Activated T-helper 9 cell treated with anti-CD3 and anti-CD28 coated beads, Interleukin-2, amount 50 U/mL, for 16 hours (primary cell): ENCODE results near the gene ZFP91.

Source experiments
- DNase-seq: peaks from one replicate; pipeline ENCODE4 v3.0.0-alpha.2; 2020; ENCODE audit warnings: low read depth

Gene ZFP91

DNA sequence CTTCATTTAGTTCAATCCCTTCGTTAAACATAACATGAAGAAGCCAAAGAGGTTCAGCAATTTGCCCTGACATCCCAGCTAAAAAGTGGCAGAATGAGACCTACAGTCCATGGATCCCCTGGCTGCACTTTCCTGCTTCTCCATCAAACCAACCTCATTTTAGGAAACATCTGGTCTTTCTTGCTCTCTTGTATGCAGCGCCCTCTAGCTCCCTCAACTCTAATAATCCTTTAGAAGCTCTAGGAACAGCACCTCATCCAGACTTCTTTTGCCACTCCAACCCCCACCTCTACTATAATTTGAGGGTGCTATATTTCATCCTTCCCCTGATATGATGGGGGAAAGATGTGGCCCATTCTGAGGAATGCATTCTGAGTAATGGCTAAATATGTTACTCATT lies 51.0 kb downstream of the ZFP91 start:
- no peak for DNase-seq

DNA sequence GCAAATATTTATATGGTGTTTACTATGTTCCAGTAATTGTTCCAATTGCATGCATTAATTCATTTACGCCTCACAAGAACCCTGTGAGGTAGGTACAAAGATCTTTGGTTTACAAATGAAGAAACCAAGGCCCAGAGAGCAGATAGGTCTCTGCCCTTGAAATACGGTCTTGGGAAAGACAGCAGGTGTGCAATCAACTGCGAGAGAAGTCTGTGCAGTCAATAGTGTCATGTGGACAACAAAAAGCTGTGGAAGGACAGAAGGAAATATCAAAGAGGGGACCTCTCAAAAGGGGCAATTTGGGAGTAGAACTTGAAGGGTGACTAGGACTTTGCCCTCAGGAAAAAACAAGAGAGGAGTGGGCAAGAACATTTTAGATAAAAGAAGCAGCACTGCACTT lies 52.5 kb downstream of the ZFP91 start:
- DNase-seq, result no peak

DNA sequence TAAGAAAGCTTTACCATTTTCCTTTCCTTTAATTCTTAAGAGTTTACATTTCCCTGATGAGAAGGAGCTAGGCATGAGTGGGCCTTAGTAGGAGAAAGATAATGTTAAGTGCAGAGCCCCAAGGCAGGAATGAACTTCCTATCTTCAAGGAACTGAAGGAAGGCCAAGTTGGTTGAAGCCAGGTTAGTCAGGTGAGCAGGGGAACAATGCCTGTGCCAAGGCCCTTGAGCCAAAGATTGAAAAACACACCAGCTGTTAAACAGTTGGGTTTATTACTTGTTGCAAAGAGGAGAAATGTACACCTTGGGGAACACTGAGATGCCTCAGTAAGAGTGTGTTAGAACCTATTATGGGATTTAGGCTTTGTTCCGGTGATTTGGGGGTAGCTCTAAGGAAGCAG lies 53.6 kb downstream of the ZFP91 start:
- no peak for DNase-seq

DNA sequence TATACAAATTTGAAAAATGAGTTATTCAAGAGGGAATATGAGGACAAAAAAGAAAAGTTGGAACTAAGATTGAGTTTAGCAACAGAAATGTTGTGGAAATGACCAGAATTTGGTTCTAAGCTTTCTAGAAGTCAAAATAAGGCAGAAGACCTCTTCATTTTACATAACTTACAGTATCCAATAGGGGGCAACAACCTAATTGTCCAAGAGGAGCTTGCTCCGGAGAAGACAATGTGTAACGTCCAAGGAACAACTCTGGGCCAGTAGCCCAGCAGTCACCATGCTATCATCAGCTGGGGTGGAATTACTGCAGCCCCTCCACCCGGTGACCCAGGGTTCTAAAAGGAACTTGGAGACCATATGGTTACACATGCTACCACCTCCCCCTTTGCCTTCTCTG lies 57.7 kb downstream of the ZFP91 start:
- no peak for DNase-seq

DNA sequence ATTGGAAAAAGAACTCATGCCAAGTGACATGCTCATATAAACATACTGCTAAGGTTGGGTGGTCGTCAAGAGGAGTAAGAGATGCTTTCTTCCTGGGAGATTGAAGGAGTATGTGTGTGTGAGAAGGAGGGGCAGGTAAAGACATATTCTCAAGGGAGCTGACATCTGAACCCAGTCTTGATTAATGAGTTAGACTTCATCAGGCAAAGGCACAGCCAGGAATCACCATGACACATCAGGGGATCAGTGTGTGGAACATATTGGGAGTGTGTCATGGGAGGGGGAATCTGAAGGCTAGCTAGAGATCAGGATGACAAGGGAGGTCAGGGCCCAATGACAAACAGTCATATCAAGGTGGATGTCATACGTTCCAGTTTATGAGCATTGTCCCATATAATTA lies 58.5 kb downstream of the ZFP91 start:
- no peak for DNase-seq

DNA sequence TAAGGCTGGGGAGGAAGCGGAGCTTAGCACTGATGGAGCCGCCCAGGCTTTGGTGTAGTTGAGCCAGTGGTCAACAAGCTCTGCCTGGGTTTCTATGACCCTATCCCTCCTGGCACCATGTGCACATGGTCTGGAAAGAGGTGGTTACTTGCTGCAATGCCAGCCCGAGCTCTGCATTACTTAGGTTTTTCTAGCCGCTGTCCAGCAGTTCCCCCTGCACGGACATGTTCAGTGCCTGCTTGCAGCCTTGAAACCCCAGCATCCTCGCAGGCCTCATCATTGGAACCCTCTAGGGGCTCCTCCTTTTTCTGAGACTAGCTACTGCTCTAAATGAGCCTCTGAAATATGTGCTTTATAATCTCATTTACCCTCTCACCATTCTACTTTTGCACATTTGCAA lies 60.2 kb downstream of the ZFP91 start:
- DNase-seq, result no peak

DNA sequence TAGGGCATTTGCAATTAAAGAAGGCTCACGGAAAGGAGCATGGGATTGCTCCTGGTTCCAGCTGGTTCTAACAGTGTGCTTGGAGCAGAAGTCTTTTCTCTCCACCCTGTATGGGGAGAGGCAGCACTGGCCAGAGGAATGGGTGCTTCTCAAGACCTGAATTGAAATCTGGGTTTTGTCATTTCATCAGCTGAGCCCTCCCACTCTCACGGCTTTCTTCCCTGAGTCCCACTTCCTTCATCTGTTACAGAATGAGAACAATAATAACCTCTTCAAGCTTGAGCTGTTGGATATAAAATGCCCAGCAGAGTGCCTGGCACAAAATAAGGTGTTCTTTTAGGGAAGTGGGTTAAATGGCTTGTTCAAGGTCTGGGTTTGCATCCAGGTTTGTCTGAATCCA lies 60.8 kb downstream of the ZFP91 start:
- no peak for DNase-seq

DNA sequence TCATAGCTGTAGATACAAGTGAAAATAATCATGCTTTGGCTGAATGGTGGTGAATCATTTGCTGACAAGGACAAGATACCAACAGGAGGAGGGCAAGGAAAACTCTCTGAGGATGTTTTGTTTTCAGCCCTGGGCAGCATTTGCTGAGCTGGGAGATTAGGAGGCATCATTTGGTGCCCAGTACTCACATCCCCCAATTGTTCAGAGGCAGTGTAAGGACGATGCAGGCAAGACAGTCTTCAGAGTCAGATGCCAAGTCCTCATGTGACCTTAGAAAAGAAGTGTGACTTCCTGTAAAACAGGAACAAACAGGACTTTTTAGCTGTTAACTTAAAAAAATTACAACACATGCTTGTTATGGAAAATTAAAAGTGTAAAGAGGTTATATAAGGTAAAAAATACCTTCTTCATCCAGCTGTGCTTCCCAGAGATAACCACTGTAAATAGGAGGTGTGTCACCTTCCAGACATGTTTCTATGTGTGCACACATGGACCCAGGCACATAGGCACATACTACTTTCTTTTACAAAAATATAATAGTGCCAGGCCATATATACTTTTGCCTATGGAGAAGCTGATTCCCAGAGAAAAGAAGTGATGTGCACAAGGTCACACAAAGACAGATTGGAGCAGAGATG lies 61.6 kb downstream of the ZFP91 start:
- no peak for DNase-seq

DNA sequence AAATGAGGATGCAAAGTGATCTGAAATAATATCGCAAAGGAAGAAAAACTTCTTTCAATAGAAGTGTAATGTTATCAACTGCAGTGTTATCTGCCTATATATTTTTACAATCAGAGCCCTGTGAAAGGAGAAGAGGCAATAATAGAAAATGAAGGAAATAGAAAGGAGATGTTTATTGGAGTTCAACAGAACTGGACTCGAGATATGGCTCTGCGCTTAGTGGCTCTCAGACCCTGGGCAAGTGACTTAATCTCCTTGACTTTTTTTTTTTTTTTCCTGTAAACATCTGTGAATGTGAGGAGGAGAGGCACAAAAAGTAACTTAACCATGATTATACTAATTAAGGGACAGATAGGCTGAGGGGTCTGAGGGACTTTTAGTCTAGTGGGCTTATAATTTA lies 62.5 kb downstream of the ZFP91 start:
- no peak for DNase-seq

DNA sequence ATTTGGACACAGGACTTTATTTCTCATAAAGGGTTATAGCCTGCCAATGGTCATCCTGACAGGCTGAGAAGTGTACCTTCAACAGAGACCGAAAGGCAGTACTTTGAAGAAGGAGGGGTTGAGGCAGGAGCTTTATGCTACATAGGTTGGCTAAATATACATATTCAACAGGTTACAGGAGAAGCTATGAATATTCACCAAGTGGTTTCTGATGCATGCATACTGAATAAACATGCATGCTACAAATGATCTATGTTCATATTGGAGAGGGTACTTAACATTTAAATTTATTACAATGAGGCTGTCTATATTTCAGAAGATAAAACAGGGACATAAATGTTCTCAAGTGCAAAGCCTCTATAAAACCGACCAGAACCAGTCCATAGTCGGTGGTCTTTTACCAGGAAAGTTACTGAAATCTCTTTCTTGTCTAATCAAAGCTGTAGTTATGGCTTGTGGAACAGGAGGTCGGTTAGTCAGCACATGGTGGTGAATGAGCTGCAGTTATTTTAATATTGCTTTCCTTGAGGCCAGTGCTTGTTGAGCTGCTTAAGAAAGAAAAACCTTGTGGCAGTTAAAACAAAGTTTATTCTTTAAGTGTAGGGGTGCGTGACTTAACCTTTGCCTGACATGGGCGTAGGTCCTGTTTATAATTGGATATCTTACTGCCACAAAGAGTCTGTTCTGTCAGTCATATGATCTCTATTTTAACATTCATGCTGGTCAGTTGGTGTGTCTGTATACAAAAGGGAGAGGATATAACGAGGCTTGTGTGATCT lies 63.1 kb downstream of the ZFP91 start:
- DNase-seq, result no peak

DNA sequence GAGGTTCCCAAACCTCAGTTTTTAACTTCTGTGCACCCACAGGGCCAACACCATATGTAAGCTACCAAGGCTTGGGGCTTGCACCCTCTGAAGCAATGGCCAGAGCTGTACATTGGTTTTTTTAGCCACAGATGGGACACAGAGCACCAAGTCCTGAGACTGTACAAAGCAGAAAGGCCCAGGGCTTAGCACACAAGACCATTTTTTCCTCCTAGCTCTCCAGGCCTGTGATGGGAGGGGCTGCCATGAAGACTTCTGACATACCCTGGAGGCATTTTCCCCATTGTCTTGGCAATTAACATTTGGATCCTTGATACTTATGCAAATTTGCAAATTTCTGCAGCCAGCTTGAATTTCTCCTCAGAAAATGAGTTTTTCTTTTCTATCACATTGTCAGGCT lies 67.0 kb downstream of the ZFP91 start:
- DNase-seq, result no peak

DNA sequence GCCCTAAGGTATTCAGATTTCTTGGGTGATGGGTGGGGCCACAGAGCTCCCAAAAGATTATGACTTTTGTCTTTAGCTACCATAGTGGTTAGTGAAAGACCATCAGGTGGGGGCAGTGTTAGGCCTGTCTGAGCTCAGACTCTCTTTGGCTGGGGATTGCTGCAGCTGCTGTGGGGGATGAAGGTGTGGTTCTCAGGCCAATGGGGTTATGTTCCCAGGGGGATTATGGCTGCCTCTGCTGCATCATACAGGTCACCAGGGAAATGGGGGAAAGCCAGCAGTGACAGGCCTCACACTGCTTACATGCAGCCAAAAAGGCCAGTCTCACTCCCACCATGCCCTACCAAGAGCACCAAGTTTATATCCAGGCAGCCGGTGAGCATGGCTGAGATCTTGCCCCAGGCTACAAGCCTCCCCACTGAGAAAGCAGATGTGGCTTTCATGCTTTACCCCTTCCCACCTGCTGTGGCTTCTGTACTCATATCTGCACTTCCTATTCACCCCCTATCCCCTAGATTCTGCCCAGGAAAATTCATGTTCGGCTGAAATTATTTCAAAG lies 68.4 kb downstream of the ZFP91 start:
- DNase-seq, result no peak

DNA sequence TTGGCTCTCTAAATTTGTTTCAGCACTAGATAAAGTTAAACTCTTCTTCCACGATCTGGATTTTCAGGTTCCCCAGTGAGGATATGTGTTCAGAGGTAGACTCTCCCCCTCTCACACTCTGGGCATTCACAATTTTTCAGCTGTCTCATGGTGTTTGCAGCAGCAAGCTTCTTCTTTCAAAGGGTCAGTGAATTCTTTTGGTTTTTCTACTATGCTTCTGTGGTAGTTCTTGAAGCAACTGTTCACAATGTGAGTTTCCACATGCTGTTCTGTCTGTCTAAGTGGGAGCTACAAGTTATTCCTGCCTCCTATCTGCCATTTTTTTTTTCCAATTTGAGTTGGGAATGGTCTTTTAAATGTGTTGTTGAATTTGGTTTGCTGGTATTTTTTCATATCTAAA lies 69.0 kb downstream of the ZFP91 start:
- no peak for DNase-seq

DNA sequence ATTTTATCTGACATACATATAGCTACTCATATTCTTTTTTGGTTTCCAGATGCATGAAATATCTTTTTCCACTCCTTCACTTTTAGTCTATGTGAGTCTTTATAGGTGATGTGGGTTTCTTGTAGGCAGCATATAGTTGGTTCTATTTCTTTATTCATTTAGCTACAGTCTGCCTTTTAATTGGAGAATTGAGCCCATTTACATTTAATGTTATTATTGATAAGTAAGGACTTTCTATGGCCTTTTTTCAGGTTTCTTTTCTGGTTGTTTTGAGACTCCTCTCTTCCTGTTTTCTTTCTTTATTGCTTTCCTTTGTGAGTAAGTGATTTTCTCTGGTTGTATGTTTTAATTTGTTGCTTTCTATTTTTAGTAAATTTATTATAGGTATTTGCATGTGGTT lies 70.8 kb downstream of the ZFP91 start:
- DNase-seq, result no peak

DNA sequence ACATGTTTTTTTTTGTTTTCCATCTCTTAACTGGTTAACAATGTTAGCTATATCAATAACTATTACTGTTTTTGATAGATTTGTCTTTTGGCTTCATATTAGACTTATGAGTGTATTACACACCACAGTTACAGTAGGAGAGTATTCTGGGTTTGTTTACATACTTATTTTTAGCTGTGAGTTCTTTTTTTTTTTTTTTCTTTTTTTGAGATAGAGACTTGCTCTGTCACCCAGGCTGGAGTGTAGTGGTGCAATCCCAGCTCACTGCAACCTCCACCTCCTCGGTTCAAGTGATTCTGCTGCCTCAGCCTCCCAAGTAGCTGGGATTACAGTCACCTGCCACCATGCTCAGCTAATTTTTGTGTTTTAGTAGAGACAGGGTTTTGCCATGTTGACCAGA lies 71.6 kb downstream of the ZFP91 start:
- DNase-seq, result no peak

DNA sequence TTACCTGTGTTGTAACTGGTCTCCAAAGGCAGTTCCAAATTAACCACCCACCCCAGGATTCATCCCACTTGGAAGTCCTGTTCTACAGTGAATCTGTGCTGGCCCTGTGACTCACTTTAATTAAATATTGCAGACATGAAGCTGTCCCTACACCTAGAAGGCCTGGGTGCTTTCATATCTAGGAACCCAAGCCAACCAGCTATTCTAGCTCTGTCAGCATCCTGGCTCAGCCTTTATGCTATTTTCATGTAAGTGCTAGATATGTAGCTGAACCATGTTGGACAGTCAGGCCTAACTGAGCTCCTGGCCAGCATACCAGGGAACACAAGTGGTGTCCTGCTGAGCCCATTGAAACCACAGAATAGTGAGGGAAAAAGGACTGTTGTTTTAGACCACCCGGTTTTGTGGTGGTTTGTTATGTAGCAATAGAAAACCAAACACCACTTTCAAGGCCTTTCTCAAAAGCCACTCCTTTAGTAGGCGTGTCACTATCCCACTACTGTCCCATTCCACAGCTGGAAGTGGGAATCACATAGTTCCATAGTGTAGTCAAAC lies 73.9 kb downstream of the ZFP91 start:
- no peak for DNase-seq

DNA sequence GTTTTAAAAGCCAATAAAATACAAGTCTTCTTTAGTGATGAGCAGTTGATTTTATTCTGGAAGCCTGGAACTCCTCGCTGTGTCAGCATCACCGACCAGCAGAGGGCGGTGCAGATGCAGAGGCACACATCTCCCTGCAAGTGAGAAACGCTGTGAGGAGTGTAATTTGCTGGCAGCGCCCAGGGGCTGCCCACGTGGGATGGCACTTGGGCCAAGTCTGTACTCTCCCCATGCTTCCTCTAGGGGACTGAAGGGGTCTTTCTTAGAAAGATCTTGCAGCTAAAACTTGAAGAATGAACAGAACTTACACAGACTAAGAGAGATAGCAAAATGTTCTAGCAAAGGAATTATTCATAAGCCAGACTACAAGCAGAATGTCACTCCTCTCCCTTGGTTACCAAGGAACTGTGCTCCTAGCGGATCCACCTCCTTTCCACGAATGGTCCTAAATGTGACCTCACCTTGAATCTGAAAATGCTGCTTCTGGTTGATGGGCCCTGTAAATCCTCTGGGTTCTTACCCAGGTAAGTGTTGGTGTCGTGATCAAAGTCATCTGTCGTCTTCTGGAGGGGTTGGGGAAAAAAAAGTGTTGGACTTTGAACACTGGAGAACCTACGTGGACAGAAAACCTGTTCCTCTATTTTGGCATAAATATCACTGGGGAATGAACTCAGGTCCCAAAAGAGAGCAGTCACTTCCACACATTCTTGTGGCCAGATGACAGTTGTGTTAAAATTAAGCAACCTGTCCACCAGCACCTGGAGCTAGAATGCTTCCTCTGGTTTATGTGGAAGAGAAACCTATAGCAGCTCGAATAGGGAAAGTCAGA lies 75.4 kb downstream of the ZFP91 start:
- DNase-seq, result peak; percentile 63

DNA sequence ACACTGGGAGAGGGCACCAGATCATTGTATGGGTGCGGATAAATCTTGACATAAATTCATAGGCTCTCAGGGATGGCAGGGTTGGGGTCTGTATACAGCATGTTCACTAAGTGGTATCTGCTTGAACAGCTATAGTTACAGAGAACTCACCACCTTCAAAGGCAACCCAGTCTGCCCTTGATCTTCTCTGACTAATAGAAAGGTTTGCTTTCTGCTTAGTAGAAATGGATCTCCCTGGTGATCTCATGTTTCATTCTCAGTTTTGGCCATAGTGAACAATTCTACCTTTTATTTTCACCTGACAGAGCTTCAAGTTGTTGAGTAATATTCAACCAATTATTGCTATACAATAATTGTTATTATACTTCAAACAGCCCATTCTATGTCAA lies 76.0 kb downstream of the ZFP91 start:
- DNase-seq, result no peak

DNA sequence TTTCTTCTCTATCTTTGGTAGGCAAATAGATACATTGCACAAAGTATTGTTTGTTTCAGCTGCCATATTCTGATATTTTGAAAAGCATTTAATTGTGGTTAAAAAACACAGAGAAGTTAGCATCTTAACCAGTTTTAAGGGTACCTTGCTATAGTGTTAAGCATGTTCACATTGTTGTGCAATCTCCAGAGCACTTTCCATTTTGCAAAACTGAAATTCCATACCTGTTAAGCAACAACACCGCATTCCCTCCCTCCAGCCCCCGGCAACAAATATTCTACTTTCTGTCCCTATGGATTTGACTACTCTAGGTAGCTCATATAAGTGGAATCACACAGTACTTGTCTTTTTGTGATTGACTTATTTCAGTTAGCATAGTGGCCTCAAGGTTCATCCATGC lies 77.5 kb downstream of the ZFP91 start:
- no peak for DNase-seq

DNA sequence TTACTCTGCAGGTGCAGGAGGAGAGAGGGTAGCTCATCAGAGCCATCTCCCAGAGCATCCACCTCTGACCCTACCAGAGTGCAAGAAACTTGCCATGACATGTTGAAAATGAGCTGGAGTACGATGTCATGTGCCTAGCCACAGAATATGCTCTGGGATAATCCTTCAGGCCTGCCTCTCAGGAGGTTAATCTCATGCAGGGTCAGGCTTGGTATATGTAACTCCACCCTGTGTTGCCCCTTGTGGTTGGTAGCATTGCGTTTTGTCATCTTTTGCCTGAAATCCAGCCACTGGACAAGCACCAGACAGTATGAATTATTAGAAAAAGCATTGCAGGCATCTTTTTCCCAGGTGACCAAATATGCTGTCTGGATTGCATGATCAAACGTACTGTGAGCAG lies 79.8 kb downstream of the ZFP91 start:
- no peak for DNase-seq

DNA sequence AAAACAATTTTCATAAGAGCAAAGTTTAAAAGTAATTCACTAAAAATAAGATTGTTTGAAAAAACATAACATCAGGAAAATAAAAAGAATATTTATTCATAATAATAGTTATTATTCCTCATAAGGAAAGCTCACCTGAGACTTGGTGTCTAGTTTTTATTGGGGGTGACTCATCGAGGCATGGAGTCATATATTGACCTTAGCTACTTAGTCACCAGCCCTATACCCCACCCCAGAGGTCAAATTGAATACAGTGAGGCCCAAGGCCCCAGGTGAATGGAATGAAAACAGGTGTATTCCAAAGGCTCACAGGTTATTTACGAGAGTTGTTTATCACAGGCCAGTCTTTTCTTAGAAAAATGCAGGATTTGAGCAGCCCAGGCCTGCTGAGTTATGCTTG lies 80.5 kb downstream of the ZFP91 start:
- DNase-seq, result no peak

DNA sequence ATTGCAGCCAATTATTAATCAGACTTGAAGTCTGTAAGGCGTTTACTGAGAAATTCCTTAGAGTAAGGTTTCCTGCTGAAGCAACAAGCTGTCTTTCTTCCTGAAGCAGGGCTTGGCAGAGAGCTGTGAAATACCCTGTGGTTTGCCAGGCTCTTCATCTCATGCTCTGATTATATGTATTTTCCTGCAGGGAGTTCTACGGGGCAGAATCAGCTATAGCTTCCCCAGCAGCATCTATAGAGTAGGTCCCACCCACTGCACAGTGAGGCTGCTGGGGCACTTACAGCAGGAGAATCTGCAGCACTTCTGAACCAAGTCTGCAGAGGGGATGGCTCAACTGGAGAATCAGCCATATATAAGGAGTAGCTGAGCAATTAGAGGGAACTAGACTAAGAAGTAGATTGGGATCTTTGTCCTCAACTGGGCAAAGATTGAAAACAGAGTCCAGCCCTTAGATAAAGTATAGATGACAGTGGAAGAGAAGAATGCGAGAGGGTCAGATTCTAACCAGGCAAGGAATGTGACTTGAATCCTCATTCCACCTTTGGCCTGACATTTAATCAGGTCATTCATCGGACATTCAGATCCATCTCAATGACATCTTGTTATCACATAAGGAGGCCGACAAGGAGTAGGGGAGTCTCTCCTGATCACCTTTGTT lies 81.2 kb downstream of the ZFP91 start:
- DNase-seq, result no peak
